MM.1S (cell line): ENCODE results near the gene EXOC4.

ENCODE experiments used
- EZH2 ChIP-seq: fragments of 300-600 bp; sonication (generic); optimal IDR thresholded peaks from 2 replicates; pipeline ENCODE3; 2017; ENCODE audit warnings: low read depth, mild to moderate bottlenecking, antibody characterized with exemption, low read length, mixed read lengths
- EZH2phosphoT487 ChIP-seq: fragments of 300-600 bp; sonication (generic); IDR thresholded peaks from 2 replicates; pipeline ENCODE4 v1.6.1; 2018; ENCODE audit warnings: antibody characterized with exemption, low read length
- TF ChIP-seq, protein P1 (sequence below): fragments of 300-600 bp; sonication (generic); IDR thresholded peaks from 2 replicates; pipeline ENCODE4 v1.5.1; 2016; ENCODE audit warnings: antibody characterized with exemption, low read length, mixed read lengths

DNA sequence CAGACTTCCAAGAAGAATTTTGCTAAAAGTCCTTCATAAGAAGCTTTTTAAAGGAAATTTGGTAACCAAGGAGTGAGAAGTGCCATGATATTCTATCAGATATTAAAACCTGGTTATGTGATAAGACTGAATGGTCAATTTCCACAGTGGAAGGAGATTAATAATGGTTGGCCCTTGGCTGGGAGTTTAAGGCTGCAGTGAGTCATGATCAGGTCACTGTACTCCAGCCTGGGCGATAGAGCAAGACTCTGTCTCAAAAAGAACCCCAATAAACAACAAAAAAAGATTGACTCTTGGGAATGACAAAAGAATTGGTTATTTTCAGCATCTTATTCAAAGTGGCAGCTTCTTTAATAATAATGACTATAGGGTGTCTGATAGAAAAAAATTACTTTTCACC lies 37.2 kb downstream of the EXOC4 start:
- TF ChIP-seq, protein P1, sequence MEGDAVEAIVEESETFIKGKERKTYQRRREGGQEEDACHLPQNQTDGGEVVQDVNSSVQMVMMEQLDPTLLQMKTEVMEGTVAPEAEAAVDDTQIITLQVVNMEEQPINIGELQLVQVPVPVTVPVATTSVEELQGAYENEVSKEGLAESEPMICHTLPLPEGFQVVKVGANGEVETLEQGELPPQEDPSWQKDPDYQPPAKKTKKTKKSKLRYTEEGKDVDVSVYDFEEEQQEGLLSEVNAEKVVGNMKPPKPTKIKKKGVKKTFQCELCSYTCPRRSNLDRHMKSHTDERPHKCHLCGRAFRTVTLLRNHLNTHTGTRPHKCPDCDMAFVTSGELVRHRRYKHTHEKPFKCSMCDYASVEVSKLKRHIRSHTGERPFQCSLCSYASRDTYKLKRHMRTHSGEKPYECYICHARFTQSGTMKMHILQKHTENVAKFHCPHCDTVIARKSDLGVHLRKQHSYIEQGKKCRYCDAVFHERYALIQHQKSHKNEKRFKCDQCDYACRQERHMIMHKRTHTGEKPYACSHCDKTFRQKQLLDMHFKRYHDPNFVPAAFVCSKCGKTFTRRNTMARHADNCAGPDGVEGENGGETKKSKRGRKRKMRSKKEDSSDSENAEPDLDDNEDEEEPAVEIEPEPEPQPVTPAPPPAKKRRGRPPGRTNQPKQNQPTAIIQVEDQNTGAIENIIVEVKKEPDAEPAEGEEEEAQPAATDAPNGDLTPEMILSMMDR, result no peak
- no peak for TF ChIP-seq EZH2
- no peak for TF ChIP-seq EZH2phosphoT487
